Left lobe of liver (tissue), 2 donors: ENCODE data around the gene MEI1. TPM values are rescaled to one million over a fixed set of nuclear protein-coding genes. Genes with fewer than 3 reads are reported as not detected.

Experiments used
- ATAC-seq: fragments of 200-7000 bp; cut with Tn5 transposase; one replicate; pipeline ENCODE4 v1.9.1; 2020; ENCODE audit warnings: mild to moderate bottlenecking, moderate library complexity
- DNase-seq: peaks from one replicate; pipeline ENCODE4 v3.0.0-alpha.2; 2020; ENCODE audit warnings: low spot score
- total RNA-seq: library from RNA; stranded (reverse); gene quantifications from one replicate; pipeline ENCODE4 v1.2.1, GENCODE V29; 2021
- donor health status: DM: no; HTN: no; CAD: no; lungs with moderate emphysema.
- donor health status: DM: no; HTN: yes; CAD: no.

Gene MEI1
- total RNA-seq, 1 donor from 2014 or later: 0.53 TPM

DNA sequence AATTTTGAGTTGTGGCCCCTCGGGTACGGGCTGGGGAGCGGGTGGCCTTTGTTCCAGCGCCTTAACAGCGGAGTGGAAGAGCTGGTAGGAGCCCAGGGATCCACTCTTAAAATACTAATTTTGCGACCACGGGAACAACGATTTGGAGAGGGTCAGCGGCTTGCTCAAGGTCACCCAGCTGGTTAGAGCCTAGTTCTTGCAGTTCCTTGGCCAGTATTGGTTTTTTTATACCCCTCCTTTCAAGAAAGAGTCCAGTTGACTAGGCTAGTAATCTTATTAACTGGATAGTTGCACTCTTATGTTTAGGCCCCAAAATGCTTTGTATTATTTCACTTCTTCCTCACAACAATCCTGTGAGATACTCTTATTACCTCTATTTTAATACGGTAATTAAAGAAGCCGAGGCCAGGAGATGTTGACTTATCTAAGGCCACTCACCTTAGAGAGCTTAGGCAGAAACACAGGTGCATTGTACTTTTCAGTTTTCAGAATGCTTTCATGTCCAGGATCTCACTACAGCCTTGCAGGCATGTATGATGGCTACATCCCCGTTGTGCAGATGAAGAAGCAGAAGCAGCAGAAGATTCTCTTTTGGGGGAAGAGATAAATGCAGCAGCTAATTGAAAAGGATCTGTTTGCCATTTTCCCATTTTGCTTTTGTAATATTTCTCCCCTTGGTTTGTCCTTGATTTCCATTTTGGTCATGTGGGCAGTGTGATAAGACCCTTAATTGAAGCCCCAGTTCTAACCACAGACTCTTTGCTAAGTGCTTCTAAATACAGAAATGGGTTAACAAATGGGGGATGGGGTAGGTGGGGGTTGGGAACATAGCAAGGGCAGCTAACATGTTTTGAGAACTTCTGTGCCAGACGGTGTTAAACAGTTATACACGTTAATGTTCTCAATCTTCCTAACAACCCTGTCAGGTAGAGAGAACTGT lies 135.0 kb downstream of the MEI1 start:
- ATAC-seq (no peak), DNase-seq (no peak)

DNA sequence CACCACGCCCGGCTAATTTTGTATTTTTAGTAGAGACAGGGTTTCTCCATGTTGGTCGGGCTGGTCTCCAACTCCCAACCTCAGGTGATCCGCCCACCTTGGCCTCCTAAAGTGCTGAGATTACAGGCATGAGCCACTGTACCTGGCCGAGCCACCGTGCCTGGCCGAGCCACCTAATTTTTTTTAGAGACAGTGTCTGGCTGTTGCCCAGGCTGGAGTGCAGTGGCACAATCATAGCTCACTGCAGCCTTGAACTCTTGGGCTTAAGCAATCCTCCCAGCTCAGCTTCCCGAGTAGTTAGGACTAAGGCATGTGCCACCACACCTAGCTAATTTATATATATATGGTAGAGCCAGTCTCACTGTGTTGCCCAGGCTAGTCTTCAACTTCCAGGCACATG lies 136.2 kb downstream of the MEI1 start:
- DNase-seq (peak; percentile 86), ATAC-seq (peak; percentile 34)

DNA sequence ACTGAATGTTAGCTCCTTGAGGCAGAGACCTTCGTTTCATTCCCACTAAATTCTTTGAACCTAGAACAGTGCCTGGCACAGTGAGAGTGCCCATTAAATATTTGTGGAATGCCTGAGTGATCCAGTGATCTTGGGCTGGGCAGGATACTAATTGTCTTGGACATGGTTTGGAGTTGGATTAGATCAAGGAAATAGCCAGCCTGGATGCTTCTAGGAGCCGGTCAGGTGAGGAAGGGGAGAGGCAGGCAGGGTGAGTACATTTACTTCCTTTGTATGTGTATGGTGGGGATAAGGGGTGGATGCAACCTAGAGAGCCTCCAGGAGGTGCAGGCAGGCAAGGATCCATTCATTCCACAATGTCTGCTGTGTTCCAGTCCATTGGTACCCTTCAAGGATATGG lies 137.2 kb downstream of the MEI1 start:
- DNase-seq: no peak
- no peak for ATAC-seq

DNA sequence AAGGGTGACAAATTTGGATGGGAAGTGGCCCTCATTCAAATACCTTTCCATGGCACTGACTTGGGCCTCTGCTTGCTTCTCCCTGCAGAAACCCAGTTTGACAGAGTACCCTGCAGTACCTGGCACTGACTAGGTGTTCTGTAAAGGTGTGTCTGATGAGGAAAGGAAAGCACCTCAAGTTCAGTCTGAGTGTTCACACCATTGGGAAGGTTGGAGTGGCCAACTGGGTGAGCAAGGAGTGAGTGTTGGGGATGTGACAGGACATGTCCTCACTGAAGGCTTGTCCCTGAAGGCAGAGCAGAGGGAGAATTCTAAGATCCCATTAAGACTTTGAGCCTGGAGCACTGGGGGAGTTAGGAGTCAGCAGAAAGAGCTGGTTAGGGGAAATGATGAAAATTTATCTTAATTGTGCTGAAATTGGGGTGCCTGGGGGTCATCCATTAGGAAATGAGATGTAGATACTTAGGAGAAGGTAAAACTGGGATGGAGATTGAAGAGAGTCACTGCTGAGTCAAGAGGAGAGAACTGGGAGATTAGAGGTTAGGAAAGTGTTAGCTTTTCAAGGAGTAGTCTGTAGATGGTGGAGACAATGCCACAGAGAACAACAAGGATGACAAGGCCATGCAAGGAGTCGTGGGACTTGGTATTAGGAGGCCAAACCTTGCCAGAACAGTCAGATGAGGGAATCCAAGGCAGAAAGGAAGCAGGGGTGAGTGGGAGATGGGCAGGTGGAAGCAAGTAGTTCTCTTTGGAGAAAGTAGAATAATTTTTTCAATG lies 139.7 kb downstream of the MEI1 start:
- DNase-seq (no peak), ATAC-seq (no peak)

DNA sequence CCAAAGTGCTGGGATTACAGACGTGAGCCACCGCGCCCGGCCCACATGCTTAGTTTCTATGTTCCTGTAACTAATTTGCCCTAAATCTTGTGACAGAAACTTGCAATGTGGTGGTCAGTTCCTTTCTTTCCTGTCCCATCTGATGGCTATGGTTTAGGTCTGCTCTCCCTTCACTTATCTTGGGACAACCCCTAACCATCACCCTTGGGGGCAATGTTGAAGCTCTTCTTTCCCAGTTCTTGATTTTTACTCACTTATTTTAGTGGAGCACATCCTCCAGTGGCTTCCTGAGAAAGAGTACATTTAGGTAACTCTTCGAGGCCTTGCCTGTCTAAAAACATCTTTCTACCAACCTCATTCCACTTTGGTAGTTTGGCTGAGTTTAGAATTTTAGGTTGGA lies 140.9 kb downstream of the MEI1 start:
- DNase-seq: no peak
- ATAC-seq: no peak

DNA sequence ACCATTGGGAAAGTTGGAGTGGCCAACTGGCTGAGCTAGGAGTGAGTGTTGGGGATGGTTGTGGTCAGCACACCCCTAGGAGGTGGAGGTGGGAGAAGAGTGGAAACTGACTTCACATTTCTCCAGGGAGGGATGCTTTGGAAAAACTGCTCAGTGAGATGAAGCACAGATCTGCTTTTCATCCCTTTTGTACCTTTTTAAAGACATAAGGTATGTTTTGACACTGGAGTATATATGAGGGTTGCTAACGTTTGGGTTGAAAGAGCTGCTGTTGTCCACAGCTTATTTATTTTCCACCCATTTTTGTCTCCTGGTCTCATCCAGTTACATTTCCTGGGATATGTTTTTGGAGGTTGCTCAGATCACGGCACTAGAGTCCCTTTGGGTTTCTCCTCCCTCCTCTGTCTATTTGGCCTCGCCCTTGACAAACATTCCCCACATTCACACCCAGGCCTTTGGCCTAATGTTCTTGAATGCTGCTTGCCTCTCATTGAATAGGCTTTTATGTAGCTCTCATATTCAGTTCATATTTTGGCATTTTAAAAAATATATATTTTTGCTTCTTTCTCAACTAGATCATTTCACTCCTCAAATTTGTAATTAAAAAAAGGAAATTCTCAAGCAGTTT lies 141.9 kb downstream of the MEI1 start:
- ATAC-seq (peak; percentile 54), DNase-seq (no peak)

DNA sequence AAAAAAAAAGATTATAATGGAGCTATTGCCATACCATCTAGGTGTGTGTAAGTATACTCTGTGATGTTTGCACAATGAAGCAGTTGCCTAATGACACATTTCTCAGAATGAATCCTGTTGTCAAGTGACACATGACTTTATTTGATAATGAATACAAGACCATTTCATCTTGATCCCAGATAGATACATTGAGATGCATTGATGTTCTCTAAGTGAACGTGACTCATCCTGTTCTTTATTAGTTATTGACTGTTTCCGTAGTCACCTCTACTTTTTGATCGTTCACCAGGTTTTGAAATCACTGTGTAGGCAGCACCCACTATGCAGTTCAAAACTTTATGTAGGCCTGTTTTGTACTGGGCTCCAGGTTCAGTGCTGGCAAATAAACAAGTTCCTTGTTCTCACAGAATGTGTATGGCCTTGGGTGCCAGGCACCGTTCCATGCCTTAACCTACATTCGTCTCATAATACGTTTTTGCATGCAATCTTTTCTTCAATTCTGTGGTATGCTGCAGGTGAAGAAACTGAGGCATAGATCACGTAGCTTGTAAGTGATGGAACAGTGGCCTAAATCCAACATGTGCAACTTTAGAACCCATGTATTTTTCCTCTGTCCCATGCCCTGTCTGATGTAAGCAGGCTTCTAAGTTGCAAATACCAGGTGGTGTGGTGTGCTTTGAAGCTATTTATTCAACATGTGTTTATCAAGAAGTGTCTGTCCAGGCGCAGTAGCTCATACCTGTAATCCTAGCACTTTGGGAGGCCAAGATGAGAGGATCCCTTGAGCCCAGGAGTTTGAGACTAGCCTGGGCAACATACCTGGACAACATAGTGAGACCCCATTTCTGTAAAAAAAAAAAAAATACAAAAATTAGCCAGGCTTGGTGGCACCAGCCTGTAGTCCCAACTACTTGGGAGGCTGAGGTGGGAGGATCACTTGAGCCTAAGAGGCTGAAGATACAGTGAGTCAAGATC lies 144.0 kb downstream of the MEI1 start:
- DNase-seq (no peak), ATAC-seq (peak; percentile 11)

DNA sequence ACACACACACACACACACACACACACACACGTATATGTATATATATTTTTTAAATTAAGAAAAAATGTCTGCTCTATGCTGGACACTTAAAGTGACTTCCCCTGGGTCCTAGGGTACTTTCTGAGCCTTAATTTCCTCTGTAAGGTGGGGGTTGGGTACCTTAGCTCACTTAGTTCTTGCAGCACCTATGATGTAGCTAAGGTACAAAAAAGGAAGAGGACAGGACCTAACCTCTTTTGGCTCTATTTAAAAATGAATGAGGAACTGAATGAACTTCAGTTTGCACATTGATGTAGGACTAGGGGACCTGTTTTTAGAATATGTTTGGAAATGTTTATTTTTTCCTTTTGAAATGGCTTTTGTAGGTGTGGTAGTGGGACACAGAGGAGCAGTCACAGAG lies 144.7 kb downstream of the MEI1 start:
- ATAC-seq (no peak), DNase-seq (no peak)

DNA sequence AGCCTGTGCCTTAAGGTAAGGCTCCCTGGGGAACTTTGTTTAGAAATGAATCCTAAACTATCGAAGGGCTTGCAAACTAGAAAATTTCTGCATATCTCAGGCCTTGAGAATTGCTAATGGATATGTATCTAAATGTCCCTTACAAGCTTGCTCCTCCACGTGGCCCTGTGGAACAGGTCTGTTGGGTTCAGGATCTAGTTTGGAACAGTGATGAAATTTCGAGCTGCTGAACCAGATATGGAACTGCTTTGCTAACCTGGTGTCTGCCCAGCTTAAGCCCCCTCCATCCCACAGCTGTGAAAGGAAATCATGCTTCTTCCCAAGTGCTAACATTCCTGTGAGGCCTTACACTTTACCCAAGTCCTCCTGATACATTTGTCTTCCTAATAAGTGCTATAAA lies 145.2 kb downstream of the MEI1 start:
- no peak for DNase-seq
- peak; percentile 66 for ATAC-seq

DNA sequence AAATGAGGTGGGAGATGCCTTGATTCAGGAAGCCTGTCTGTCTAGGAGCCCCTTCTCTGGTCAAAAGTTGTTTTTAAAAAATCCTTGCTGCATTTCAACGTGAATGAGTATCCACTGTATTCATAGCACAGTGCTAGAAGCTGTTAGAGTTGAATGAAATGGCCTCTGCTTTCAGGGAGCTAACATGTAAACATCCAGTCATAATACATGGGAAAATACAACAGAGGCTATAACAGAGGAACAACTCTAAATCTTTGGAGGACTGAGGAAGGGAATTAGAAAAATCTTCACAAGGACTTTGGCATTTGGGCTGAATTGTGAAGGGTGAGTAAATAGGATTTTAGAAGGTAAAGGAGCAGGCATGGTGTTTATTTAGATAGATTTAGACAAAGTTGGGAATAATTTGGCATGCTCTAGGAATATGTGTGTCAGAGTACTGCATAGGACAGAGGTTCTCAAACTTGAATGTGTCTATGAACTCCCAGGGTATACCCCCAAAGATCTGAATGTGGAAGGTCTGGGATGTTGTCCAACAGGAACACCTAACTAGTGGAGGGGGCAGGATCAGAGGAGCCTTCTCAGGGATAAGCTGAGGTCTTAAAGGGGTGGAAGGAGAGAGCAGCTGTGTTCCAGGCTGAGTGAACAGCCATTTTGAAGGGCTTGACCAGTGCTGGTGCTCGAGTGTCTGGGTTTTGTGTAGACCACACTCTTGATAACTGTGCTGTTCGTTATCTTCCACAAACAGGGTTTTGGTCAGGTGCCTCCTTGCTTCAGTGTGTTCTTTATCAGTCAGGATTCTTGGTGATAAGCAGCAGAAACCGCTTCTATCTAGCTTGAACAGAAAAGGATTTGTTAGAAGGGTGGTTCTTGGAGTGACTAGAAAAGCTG lies 146.3 kb downstream of the MEI1 start:
- DNase-seq: no peak
- no peak for ATAC-seq

DNA sequence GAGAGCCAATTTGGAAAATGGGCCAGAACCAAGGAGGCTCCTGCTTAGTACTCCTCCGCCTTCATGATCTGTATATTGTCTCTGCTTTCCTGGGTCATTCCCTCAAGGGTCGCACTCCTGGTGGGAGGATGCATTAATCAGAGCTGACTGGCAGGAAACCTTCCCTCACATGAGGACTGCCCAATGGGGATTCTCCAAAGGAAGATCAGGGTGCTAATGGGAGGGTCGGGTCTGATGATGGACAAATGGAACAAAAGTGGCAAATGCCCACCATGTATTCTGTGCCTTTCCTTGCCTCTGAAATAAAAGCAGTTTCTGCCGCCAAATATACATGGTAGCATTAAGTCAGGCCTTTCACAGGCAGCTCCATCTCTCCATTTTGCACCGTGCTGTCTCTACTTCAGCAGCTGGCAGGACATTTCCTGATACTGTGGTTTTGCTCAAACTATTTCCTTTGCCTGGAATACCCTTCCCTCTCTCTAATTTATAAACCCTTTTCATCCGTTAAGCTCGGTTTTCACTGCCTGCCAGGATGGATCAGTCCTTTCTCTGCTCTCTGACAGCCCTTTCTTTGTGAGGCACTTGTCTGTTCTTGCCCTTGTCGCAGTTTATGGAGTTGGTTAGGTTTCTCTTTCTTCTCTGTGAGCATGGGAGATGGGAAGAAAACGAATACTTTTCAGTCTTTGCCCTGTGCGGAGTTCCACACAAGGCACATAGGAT lies 147.1 kb downstream of the MEI1 start:
- ATAC-seq (peak; percentile 27), DNase-seq (no peak)

DNA sequence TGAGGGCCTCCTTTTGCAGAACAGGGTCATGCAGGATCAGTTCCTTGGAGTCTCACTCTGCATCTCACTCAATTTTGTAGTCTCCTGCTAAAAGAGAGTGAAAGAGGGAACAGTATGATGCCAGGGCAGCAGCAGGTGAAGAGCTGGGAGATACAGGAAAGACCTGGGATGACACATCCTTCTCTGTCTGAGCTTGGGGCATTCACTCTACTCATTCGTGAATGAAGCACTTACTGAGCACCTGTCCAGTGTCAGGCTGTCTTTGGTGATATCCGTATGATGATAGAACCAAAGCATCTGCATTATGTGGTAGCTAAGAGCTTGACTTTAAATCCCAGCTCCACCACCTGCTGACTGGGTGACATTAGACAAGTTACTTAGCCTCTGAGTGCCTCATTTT lies 148.0 kb downstream of the MEI1 start:
- DNase-seq (no peak), ATAC-seq (no peak)

DNA sequence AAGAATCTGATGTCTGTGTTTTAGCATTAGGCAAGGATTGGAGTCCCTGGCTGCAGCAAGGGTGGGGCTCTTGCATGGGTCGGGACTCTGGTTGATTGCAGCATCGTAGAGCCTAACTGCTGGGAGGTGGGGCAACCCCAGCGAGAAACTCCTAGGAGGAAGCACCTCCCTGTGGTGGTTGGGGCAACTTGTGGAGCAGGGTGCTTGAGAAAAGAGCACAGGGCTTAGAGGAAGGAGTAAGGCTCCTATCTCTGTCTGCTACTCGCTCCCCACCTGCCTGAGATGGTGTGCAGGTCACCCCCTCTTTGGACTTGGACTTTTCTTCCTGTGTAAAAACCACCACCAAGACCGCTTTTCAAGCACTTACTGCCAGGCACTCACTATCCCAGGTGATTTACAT lies 149.2 kb downstream of the MEI1 start:
- ATAC-seq (peak; percentile 47), DNase-seq (no peak)

Other genes starting within 250 kb of the MEI1 start
- 14.6 TPM for gene PHF5A, start 230.8 kb upstream of the MEI1 start, total RNA-seq
- gene ACO2, start 230.4 kb upstream of the MEI1 start, total RNA-seq: 71.8 TPM
- 22.5 TPM for gene POLR3H, start 155.0 kb upstream of the MEI1 start, total RNA-seq
- 0.88 TPM for gene CSDC2, start 138.5 kb upstream of the MEI1 start, total RNA-seq
- 51.8 TPM for gene PMM1, start 109.7 kb upstream of the MEI1 start, total RNA-seq
- 40.5 TPM for gene DESI1, start 78.5 kb upstream of the MEI1 start, total RNA-seq
- 65.9 TPM for gene XRCC6, start 78.2 kb upstream of the MEI1 start, total RNA-seq
- 39.7 TPM for gene SNU13, start 10.6 kb upstream of the MEI1 start, total RNA-seq
- 5.1 TPM for gene CCDC134, start 101.2 kb downstream of the MEI1 start, total RNA-seq
- 30.4 TPM for gene SREBF2, start 133.6 kb downstream of the MEI1 start, total RNA-seq
- not detected for gene SHISA8, start 215.6 kb downstream of the MEI1 start, total RNA-seq
- gene TNFRSF13C, start 227.3 kb downstream of the MEI1 start, total RNA-seq: 0.10 TPM
- not detected for gene CENPM, start 247.6 kb downstream of the MEI1 start, total RNA-seq